ENCODE data around the gene AXIN2.

The AXIN2 gene, protein sequence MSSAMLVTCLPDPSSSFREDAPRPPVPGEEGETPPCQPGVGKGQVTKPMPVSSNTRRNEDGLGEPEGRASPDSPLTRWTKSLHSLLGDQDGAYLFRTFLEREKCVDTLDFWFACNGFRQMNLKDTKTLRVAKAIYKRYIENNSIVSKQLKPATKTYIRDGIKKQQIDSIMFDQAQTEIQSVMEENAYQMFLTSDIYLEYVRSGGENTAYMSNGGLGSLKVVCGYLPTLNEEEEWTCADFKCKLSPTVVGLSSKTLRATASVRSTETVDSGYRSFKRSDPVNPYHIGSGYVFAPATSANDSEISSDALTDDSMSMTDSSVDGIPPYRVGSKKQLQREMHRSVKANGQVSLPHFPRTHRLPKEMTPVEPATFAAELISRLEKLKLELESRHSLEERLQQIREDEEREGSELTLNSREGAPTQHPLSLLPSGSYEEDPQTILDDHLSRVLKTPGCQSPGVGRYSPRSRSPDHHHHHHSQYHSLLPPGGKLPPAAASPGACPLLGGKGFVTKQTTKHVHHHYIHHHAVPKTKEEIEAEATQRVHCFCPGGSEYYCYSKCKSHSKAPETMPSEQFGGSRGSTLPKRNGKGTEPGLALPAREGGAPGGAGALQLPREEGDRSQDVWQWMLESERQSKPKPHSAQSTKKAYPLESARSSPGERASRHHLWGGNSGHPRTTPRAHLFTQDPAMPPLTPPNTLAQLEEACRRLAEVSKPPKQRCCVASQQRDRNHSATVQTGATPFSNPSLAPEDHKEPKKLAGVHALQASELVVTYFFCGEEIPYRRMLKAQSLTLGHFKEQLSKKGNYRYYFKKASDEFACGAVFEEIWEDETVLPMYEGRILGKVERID

DNA sequence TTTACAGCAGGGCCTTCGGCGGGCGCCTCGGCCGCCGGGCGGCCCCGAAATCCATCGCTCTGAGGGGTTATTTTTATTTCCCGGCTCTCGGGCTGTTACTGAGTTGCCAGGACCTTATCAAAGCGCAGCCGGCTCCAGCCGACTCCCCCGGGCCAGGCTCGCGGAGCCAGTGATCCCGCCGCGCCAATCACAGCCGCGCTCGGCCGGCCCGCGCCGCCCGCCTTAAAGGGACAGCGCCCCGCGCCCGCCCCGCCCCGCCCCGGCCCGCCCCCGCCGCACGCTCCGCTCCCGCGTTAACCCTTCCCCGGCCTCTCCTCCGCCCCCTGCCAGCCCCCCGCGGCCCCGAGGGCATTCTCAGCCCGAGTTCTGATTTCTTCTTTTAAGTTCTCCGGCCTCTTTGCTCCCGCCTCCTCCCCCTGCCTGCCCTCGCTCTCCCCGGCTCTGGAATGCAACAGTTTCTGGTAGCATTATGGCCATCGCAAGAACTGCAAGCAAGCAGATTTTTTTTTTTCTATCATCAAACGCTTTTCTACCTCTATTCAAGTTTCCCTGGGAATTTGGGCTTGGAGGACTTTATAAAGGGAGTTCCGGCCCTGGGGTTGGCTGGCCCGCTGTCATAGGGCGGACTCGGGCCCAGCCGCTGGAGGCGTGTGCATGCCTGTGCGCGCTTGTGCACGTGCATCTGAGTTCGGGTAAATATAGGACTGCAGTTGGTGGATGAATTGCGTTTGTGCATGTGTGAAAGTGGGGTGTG is at the start of gene AXIN2:
AXIN2 (minus strand) TSS at position 197 of the 754 bp plus-strand sequence. CDS start 3,028 bp downstream, outside the sequence.
- peak; percentile 88 for DNase-seq (ENCODE audit: low spot score)

DNA sequence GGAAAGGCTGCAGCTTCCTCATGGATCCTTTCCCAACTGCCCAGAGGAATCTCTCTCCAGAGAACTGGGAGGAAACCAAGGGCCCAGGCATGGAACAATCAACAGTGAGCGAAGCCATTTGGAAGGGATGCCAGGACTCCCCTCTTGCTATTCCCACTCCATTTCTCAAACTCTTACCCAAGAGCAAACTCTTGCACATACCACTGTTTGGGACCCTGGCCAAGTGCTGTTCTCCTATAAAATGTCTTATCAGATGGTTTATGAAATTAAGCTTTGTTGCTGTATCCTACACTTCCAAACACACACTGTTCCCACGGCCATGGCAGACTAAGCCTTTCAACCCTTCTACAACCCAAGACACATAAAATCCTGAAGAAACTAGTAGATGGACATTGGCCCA is 48.3 kb upstream of the AXIN2 start:
- no peak for DNase-seq (ENCODE audit: low spot score)

DNA sequence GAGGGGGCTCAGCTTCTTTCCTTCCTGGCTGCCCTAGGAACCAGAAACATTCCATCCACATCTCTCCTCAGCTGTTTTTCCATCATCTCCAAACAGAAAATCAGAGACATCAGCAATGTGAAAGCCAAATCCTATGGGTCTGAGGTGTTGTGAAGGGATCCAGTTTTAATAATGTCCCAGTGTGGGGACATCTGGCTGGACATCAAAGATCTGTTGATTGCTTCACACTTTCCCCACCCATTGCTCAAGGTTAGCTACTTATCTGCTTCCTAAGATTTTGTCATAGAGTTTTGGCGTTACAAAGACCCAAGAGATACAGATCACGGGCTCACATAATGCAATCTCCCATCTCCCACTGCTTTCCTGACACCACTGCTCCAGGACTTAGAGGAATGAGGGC is 47.8 kb upstream of the AXIN2 start:
- no peak for DNase-seq (ENCODE audit: low spot score)

DNA sequence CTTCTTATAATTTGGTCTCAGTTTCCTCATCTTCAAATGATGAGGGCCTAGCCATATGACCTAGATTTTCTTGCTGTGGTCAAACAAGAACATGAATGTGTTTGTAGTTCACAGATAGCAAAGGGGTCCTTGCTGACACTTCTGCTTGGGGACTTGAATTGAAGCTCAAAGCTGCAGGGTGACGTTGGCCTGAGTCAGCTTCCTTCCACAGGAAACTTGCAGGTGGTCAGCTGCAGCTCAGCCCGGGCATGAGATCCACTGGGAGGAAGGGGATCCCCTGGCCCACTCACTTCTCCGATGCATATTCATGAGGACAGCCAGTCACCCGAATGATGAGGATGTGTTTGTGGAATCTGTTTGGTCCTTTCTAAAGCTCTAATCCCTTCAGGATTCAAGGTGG is 42.6 kb upstream of the AXIN2 start:
- no peak for DNase-seq (ENCODE audit: low spot score)

DNA sequence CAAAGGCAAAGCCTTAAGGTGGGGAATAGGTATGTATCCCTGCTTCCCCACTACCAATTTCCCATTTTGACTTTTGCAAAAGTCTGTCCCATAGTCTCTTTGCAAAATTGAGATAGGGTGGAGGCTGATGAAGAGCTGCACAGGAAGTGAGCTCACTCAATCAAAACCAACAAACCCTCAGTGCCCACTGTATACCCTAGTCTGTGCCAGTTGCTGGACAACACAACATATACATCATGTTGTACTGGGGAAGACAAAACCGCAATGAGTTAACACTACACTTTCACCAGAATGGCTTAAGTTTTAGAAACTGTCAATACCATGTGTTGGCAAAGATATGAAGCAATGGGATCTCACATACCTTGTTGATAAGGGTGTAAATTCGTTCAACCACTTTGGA is 40.4 kb upstream of the AXIN2 start:
- DNase-seq (ENCODE audit: low spot score): no peak

DNA sequence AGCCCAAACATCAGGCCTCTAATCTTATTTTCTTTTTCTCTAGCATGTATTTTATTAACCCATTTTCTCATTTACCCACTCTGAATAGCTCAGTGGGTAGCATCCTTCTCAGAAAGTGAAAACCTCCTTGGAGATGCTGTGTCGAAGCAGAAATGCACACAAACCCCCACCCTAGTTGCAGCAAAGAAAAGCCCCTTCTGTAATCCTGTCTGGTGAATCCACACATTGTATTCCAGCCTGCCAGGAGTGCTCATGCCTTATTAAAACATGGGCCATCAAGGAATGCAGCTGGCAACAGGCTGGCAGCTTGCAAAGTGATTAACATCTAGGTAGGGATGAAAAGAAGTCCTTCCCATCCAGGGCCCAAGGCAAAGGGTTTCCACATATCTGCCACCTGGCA is 39.7 kb upstream of the AXIN2 start:
- DNase-seq (ENCODE audit: low spot score): no peak

DNA sequence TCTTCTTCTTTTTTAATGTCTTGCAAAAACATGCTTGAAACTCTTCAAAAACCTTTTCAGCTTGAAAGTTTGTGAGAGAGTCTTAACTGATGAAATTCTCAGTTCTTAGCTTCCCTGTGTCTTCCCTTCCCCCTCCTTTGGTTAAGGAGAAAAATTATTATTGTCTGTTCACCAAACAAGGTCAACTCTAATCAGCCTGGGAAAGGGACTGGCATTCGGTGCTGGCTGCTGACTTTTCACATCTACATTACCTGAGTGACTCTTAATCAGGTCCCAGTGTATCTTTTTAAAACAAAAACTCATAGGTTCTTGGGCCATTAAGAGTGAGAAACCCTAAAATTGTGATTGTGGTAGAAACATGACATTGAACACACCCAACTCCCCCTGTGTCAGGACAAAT is 39.1 kb upstream of the AXIN2 start:
- no peak for DNase-seq (ENCODE audit: low spot score)

DNA sequence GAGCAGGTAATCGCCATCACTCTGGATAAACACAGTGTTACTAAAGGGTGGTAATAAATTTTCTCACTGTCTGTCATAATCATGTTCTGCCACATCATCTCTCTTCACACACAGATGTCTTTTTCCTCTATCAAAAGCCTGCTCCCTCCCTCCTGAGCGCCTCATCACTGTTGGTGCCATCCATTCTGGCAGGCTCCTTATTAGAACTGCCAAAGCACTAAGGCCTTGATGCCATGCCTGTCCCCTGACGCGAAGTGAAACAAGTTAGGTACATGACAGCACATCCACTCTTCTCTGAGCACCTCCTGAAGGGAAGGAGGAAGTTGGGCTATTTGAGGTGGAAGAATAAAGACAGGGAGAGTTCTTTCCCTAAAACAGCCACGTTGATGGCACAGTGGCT is 38.2 kb upstream of the AXIN2 start:
- no peak for DNase-seq (ENCODE audit: low spot score)

DNA sequence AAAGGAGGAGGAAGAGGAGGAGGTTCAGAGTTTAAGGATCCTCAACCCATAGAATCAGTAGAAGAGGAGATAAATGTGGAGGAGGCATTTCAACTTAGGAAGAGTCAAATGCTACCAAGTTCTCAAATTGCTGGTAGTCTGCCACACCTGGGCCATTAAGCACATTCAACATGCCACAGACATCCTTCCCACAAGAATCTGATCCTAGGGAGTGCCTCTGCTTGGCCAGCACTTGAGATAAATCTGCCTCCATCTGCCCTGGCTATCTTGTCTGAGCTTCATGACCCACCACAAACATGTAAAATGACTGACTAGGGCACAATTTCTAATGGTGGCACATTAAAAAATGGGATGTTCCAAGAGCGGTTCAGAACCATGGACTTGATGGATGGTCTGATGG is 37.3 kb upstream of the AXIN2 start:
- no peak for DNase-seq (ENCODE audit: low spot score)

DNA sequence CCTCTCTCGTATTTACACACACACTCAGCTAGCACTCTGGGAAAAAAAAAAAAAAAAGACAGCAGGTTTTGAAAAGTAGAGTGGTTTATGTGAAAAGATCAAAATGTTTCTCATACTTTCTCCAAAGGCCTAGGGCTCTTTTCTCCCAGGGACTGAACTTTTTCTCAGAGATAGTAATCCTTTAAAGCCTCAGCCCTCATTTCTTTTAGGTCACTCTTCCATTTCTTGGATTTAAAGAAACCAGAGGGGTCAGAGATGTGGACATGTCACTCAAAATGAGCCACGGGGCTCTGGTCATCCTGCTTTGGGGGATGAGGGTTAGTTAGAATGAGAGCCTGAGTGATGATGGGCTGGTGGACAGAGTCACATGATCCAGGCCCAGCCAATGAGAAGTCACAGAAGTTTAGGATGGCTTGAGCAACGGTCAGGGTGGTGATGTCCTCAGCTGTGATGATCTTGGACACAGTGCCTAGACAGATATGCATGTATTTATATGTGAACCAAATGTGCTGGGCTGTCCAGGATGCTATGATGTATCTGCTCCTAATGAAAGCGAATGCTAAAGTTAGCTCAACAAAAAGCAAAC is 33.7 kb upstream of the AXIN2 start:
- DNase-seq (ENCODE audit: low spot score): no peak

DNA sequence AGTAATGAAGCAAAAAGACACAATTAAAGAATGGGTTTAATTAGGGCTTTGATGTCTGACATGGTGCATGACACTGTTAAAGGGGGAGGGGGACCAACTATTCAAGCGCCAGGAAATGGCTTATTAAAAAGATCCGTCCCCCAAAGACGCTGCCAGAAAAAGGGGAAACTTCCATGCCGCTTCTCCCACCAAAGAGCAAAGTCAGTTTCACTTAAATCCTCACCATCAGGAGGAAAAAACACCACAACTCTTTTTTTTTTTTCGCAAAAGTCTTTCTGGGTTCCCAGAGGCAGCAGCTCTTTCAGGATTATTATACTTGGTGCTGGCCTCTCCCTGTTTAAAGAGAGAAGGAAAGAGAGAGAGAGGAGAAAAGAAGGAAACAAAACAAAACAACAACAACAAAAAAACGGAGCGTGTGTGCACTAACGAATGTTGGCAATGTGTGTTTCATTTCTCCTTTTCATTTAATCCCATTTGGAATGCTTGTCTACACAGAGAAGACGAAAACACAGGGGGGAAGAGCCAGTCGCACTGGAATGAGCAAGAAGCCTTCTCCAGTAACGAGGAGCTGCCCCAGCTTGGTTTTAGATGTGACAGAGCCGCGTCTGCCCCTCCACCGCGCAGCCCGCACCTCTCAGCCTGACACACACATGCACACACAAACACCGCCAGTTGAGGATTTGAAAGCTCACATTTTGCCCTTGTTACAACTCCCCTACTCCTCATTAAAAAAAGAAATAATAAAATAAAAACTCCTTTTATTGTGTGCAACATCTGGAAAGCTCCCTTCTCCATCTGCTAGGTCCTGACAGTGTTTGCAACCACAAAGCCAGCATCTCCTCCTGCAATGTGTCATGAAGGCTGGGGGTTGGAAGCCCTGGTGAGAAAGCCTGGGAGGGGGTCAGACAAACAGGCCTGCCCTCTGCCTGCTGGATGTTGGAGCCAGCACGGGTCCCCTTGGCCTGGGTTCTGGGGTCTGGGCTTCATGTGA is 32.7 kb upstream of the AXIN2 start:
- DNase-seq (ENCODE audit: low spot score): no peak

DNA sequence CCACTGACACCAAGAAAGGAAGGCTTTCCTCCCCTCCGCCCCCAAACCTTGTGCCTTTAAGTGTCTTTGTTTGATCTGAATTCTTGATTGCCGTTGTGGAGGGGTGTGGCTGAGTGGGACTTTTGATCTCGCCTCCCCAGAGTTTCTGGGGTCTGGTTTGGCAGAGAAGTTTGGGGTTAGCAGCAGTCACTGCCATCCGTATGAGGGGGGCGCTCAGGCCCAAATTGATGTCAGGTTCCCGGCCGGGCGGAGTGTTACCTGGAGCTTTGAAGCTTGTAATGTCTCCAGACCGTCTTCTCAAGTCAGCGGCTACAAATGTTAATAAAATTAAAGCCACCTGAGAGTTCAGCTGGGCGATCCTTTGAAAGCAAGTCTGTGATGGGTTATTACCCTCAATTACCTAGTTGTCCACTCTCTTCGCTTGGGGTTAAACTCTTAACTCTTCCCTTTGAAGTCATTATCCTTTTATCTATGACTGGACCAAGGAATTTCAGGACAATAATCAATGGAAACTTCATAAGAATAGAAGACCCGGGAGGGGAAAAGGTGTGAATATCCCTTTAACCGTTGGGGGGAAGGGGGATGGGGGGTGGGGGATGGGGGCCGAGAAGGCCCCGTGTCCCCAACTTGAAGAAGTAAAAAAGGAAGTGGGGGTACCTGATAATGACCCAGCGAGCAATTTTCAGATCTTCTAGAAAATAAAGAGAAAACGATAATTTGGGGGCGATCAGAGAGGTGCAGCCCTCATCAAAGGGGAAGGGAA is 31.8 kb upstream of the AXIN2 start:
- no peak for DNase-seq (ENCODE audit: low spot score)

DNA sequence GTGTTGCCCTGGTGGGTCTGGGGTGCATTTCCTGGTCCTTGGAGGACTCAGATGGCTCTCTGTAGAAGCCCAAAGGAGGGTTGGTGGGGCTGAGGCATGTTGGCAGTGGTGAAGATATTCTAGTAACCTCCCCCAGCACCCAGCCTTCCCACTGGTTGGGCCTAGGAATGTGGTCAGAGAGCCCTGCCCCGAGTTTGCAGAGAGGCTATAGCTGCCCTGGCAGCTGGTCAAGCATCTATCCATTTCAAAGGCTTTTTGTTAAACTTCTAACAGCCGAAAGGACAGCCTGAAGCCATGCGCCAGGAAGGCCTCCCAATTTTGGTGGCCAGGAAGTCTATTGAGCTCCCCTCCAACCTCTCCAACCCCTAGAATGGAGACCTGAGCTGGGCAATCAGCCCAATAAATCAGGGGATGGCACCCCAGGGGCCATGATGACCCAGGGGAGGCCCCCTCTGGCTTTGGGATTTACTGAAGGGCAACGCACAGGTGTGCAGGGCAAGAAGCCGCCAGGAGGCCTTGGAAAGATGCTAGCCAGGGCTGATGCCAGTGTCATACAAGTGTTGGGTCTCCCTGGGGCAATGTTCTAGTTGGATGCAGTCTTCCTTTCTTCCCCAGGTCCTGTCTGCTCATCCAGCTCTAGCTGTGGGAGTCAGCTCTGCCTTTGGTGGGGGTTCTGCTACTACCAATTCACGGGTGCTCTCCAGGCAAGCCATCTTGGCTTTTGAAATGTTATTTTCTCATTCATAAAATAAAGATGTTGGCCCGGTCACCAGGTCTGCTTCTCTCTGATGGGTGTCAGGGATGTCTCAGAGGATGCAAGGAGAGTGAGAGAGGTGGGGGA is 30.9 kb upstream of the AXIN2 start:
- DNase-seq (ENCODE audit: low spot score): no peak

DNA sequence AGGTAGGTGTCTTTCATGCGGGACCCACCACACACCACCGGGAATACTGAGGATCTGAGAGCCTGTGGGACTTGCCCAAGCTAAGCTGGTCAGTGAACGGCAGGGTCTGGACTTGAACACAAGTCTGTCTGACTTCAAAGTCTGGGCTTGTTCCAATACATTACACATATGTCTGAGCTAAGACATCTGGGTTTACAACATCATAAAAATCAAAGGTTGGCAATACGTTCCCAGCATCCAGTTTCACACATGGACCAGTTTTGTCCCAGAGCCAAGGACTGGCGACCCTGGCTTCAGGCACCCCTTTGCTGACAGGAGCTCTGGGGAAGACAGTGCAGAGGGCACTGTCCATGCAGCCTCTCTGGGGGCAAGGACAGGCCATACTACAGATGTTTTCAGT is 27.9 kb upstream of the AXIN2 start:
- no peak for DNase-seq (ENCODE audit: low spot score)

DNA sequence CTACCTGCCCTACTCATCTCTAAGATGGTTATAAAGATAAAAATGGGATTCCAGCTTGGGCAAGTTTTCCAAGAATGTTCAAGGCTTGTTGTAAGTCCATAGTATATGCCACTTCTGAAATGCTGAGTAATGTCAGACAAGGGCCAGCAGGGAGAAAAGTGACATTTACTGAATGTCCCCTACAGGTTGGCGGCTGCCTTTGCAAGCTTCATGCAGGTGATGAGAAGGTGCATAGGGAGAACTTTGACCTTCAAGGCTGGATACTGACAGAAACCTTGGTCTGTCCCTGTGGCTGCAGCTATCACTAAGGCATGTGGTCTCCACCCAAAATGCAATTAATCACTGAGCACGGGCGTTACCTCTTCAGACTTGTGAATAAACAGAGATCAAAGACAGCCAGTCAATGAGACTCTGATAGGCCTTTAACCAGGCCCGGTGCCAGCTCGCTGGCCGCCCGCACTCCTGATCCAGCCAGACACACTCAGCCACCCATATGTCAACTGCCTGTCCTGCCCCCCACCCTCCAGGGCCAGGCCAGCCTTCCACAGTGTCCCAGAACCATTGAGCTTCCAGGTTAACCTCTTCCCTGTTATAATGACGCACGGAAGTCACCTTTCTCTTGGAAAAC is 26.8 kb upstream of the AXIN2 start:
- no peak for DNase-seq (ENCODE audit: low spot score)

DNA sequence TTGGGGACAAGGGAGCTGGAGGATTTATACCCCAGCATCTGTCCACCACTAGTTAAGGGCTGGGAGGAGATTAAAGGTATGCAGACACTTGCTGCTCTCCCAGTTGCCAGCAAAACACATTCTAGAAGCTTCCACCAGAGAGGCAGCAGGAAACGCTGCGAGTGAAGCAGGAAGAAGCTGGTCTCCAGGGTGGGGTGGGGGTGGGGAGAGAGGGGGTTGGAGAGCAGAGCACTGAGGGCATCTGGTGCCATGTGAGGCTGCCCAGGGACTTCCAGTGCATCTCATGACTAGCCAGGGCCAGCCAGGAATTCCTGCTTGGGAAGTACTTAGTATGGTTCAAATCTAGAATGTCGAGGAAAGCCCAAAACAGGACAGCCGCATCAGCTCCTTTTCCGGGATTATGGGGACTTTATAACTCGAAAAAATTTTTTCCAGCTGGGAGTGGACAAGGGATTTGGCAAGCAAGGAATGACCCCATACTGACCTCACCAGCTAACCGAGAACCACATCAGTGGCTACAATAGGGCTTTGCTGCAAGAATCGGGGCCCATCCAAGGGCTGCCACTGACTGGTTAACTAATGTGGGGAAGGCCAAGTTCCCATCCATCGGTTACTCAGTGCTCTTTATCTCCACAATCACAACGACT is 26.2 kb upstream of the AXIN2 start:
- DNase-seq (ENCODE audit: low spot score): no peak

DNA sequence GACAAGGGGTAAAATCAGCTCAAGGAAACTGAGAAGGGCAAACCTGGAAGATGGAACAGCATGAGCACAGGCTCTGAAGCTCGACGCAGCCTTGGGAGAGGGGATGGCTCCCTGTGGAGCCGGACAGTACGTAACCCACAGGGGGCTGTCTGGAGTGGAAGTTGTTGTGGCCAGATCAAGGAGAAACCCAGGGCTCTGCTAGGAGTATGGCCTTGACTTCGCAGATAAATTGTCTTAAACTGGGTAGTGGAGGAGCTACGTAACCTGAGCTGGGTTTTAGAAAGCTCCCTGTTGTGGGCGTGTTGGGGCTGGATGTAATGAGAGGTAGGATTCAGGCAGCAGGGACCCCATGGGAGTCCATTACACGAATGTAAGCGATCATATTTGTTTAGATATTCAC is 25.5 kb upstream of the AXIN2 start:
- no peak for DNase-seq (ENCODE audit: low spot score)
